HEK293 (cell line): Measurements from ENCODE around the gene PAK1.

Source experiments
- CTCF ChIP-seq: fragments of 450-650 bp; formaldehyde crosslinking; IDR thresholded peaks from 2 replicates; pipeline ENCODE4 v1.5.1; 2016; ENCODE audit warnings: missing biosample characterization, missing genetic modification characterization
- GLI4 ChIP-seq: fragments of 450-650 bp; formaldehyde crosslinking; IDR thresholded peaks from 2 replicates; pipeline ENCODE4 v1.5.1; 2016; ENCODE audit warnings: missing biosample characterization, missing genetic modification characterization
- HIC1 ChIP-seq: fragments of 450-650 bp; formaldehyde crosslinking; IDR thresholded peaks from 2 replicates; pipeline ENCODE4 v1.5.1; 2016; ENCODE audit warnings: missing biosample characterization, missing genetic modification characterization
- KLF7 ChIP-seq: fragments of 450-650 bp; formaldehyde crosslinking; IDR thresholded peaks from 2 replicates; pipeline ENCODE4 v1.5.1; 2016; ENCODE audit warnings: missing biosample characterization, missing genetic modification characterization, borderline replicate concordance
- OVOL3 ChIP-seq: fragments of 450-650 bp; formaldehyde crosslinking; IDR thresholded peaks from 2 replicates; pipeline ENCODE4 v1.5.1; 2016; ENCODE audit warnings: missing biosample characterization, missing genetic modification characterization
- PRDM2 ChIP-seq: fragments of 450-650 bp; formaldehyde crosslinking; IDR thresholded peaks from 2 replicates; pipeline ENCODE4 v1.5.1; 2016; ENCODE audit warnings: missing biosample characterization, missing genetic modification characterization, borderline replicate concordance
- SETDB1 ChIP-seq: IDR thresholded peaks from one replicate; pipeline ENCODE4 v1.6.1; 2017; ENCODE audit warnings: mild to moderate bottlenecking, low read length, moderate library complexity, mixed read lengths; ENCODE audit not compliant: insufficient read length
- SP2 ChIP-seq: fragments of 450-650 bp; formaldehyde crosslinking; IDR thresholded peaks from 2 replicates; pipeline ENCODE4 v1.5.1; 2016; ENCODE audit warnings: missing biosample characterization, missing genetic modification characterization
- TRIM28 ChIP-seq: IDR thresholded peaks from 2 replicates; pipeline ENCODE4 v1.6.1; 2011; ENCODE audit warnings: low read length, control low read depth, borderline replicate concordance
- ZBTB17 ChIP-seq: fragments of 450-650 bp; formaldehyde crosslinking; IDR thresholded peaks from 2 replicates; pipeline ENCODE4 v1.5.1; 2016; ENCODE audit warnings: missing biosample characterization, missing genetic modification characterization
- ZBTB26 ChIP-seq: fragments of 450-650 bp; formaldehyde crosslinking; optimal IDR thresholded peaks from 2 replicates; pipeline ENCODE3; 2016; ENCODE audit warnings: missing biosample characterization, mild to moderate bottlenecking, missing genetic modification characterization
- ZEB2 ChIP-seq: fragments of 450-650 bp; formaldehyde crosslinking; IDR thresholded peaks from 2 replicates; pipeline ENCODE4 v1.5.1; 2016; ENCODE audit warnings: missing biosample characterization, missing genetic modification characterization
- ZIC2 ChIP-seq: fragments of 450-650 bp; formaldehyde crosslinking; IDR thresholded peaks from 2 replicates; pipeline ENCODE4 v1.5.1; 2016; ENCODE audit warnings: missing biosample characterization, missing genetic modification characterization
- ZNF169 ChIP-seq: fragments of 450-650 bp; formaldehyde crosslinking; IDR thresholded peaks from 2 replicates; pipeline ENCODE4 v1.5.1; 2016; ENCODE audit warnings: missing biosample characterization, missing genetic modification characterization
- ZNF214 ChIP-seq: fragments of 450-650 bp; formaldehyde crosslinking; IDR thresholded peaks from 2 replicates; pipeline ENCODE4 v1.5.1; 2017; ENCODE audit warnings: missing biosample characterization, mild to moderate bottlenecking, missing genetic modification characterization, borderline replicate concordance
- ZNF223 ChIP-seq: fragments of 450-650 bp; formaldehyde crosslinking; IDR thresholded peaks from 2 replicates; pipeline ENCODE4 v1.5.1; 2016; ENCODE audit warnings: missing biosample characterization, missing genetic modification characterization
- ZNF266 ChIP-seq: fragments of 450-650 bp; formaldehyde crosslinking; IDR thresholded peaks from 2 replicates; pipeline ENCODE4 v1.5.1; 2016; ENCODE audit warnings: missing biosample characterization, missing genetic modification characterization, low read depth
- ZNF311 ChIP-seq: fragments of 450-650 bp; formaldehyde crosslinking; IDR thresholded peaks from 2 replicates; pipeline ENCODE4 v1.5.1; 2017; ENCODE audit warnings: missing biosample characterization, missing genetic modification characterization, borderline replicate concordance
- ZNF366 ChIP-seq: fragments of 450-650 bp; formaldehyde crosslinking; conservative IDR thresholded peaks from 2 replicates; pipeline ENCODE4 v1.5.1; 2016; ENCODE audit warnings: missing biosample characterization, missing genetic modification characterization
- ZNF398 ChIP-seq: fragments of 450-650 bp; formaldehyde crosslinking; IDR thresholded peaks from 2 replicates; pipeline ENCODE4 v1.5.1; 2017; ENCODE audit warnings: missing biosample characterization, missing genetic modification characterization
- ZNF571 ChIP-seq: fragments of 450-650 bp; formaldehyde crosslinking; IDR thresholded peaks from 2 replicates; pipeline ENCODE4 v1.5.0; 2017; ENCODE audit warnings: missing biosample characterization, missing genetic modification characterization
- ZNF585B ChIP-seq: fragments of 450-650 bp; formaldehyde crosslinking; IDR thresholded peaks from 2 replicates; pipeline ENCODE4 v1.5.1; 2016; ENCODE audit warnings: missing biosample characterization, missing genetic modification characterization
- ZNF623 ChIP-seq: fragments of 450-650 bp; formaldehyde crosslinking; IDR thresholded peaks from 2 replicates; pipeline ENCODE4 v1.5.1; 2016; ENCODE audit warnings: missing biosample characterization, missing genetic modification characterization
- ZNF692 ChIP-seq: fragments of 450-650 bp; formaldehyde crosslinking; IDR thresholded peaks from 2 replicates; pipeline ENCODE4 v1.5.1; 2016; ENCODE audit warnings: missing biosample characterization, missing genetic modification characterization
- ZNF791 ChIP-seq: fragments of 450-650 bp; formaldehyde crosslinking; IDR thresholded peaks from 2 replicates; pipeline ENCODE4 v1.5.1; 2016; ENCODE audit warnings: missing biosample characterization, missing genetic modification characterization

The PAK1 gene

GRCh38 chr11:77473801-77474683, at the start of gene PAK1 (continued):
- TF ChIP-seq KLF7 (no peak), ZIC2 (tag by site-specific recombination) (peak; percentile 5; the same call in 1 of the 2 replicates), OVOL3 (tag by site-specific recombination) (peak; percentile 42; the same call in 1 of the 2 replicates), CTCF (tag by site-specific recombination) (peak; percentile 75), ZNF169 (tag by site-specific recombination) (no peak), TRIM28 (no peak), ZNF791 (tag by site-specific recombination) (no peak), SP2 (tag by site-specific recombination) (peak; percentile 60), ZBTB26 (tag by site-specific recombination) (peak; percentile 31), GLI4 (tag by site-specific recombination) (no peak), ZBTB17 (peak; percentile 53), ZNF311 (tag by site-specific recombination) (no peak), ZNF585B (tag by site-specific recombination) (no peak), ZNF623 (tag by site-specific recombination) (no peak), ZNF398 (tag by site-specific recombination) (peak; percentile 96), ZNF223 (no peak), ZNF214 (tag by site-specific recombination) (no peak), ZNF692 (tag by site-specific recombination) (peak; percentile 78), ZEB2 (tag by site-specific recombination) (peak; percentile 89), PRDM2 (tag by site-specific recombination) (no peak), ZNF266 (no peak), HIC1 (tag by site-specific recombination) (peak; percentile 56), SETDB1 (no peak), ZNF366 (tag by site-specific recombination) (no peak), ZNF571 (no peak)
